Endothelial cell of umbilical vein (primary cell): ENCODE measurements around the gene C19orf25.

ENCODE experiments used
- EZH2 ChIP-seq: IDR thresholded peaks from 2 replicates; pipeline ENCODE4 v1.6.1; 2012; ENCODE audit warnings: borderline replicate concordance, low read depth, mild to moderate bottlenecking, moderate library complexity, low read length, inconsistent platforms; ENCODE audit not compliant: severe bottlenecking
- JUN ChIP-seq: IDR thresholded peaks from 2 replicates; pipeline ENCODE4 v1.6.1; 2011; ENCODE audit warnings: borderline replicate concordance, low read depth; ENCODE audit not compliant: insufficient read length, insufficient read depth

- no peak for TF ChIP-seq JUN
- no peak for TF ChIP-seq EZH2
Measured at GRCh38 chr19:1522061-1522460, 43.0 kb upstream of the C19orf25 start.
